ENCODE data around the gene HERPUD2.

Gene HERPUD2

GRCh38 chr7:35717516-35717915 is 22.6 kb upstream of the HERPUD2 start:
- no peak overlapping the region for H3K4me3 Mint-ChIP-seq
- no peaks in the 10 kb centered on the region for H3K4me1 Mint-ChIP-seq
- TF ChIP-seq CTCF (IDR thresholded peaks at IDR 0.05): no peak
- no peak for DNase-seq
- H3K27ac Mint-ChIP-seq: no peak overlapping the region
- H3K36me3 Mint-ChIP-seq (ENCODE audit: low read depth): no peaks in the 10 kb centered on the region
- peaks cover 6% of the 10 kb centered on the region for H3K27me3 Mint-ChIP-seq (ENCODE audit: low read depth, poor library complexity)
- H3K9me3 Mint-ChIP-seq: no peaks in the 10 kb centered on the region

- no peaks in the 10 kb centered on the region for H3K36me3 Mint-ChIP-seq (ENCODE audit: low read depth)
- no peak overlapping the region for H3K27ac Mint-ChIP-seq
- peaks cover 6% of the 10 kb centered on the region for H3K27me3 Mint-ChIP-seq (ENCODE audit: low read depth, poor library complexity)
- H3K4me1 Mint-ChIP-seq: no peaks in the 10 kb centered on the region
- no peak overlapping the region for H3K4me3 Mint-ChIP-seq
- no peaks in the 10 kb centered on the region for H3K9me3 Mint-ChIP-seq
- no peak for TF ChIP-seq CTCF (IDR thresholded peaks at IDR 0.05)
- DNase-seq: no peak
Measured at GRCh38 chr7:35717013-35717412, 22.1 kb upstream of the HERPUD2 start.

- Mint-ChIP-seq H3K9me3 (no peaks in the 10 kb centered on the region), H3K27me3 (ENCODE audit: low read depth, poor library complexity) (peaks cover 6% of the 10 kb centered on the region), H3K27ac (peak overlapping the region; percentile 9), H3K4me3 (no peak overlapping the region), H3K36me3 (ENCODE audit: low read depth) (no peaks in the 10 kb centered on the region), H3K4me1 (no peaks in the 10 kb centered on the region)
- no peak for DNase-seq
- TF ChIP-seq CTCF (IDR thresholded peaks at IDR 0.05): no peak
Measured at GRCh38 chr7:35716038-35716803, 21.3 kb upstream of the HERPUD2 start.

- peaks cover 6% of the 10 kb centered on the region for H3K27me3 Mint-ChIP-seq (ENCODE audit: low read depth, poor library complexity)
- no peaks in the 10 kb centered on the region for H3K36me3 Mint-ChIP-seq (ENCODE audit: low read depth)
- TF ChIP-seq CTCF (IDR thresholded peaks at IDR 0.05): no peak
- H3K9me3 Mint-ChIP-seq: no peaks in the 10 kb centered on the region
- no peak overlapping the region for H3K27ac Mint-ChIP-seq
- no peaks in the 10 kb centered on the region for H3K4me1 Mint-ChIP-seq
- no peak overlapping the region for H3K4me3 Mint-ChIP-seq
- DNase-seq: no peak
Measured at GRCh38 chr7:35714862-35715261, 19.9 kb upstream of the HERPUD2 start.

GRCh38 chr7:35714407-35714806 is 19.5 kb upstream of the HERPUD2 start:
- DNase-seq: no peak
- Mint-ChIP-seq H3K36me3 (ENCODE audit: low read depth) (no peaks in the 10 kb centered on the region), H3K4me3 (no peak overlapping the region), H3K27me3 (ENCODE audit: low read depth, poor library complexity) (peaks cover 6% of the 10 kb centered on the region), H3K9me3 (no peaks in the 10 kb centered on the region), H3K27ac (no peak overlapping the region), H3K4me1 (no peaks in the 10 kb centered on the region)
- TF ChIP-seq CTCF (IDR thresholded peaks at IDR 0.05): no peak

Data from nephron progenitor cell (in vitro differentiated cells).